Measurements from ENCODE around the gene HRAS. TPM values are rescaled to one million over a fixed set of nuclear protein-coding genes. Genes with fewer than 3 reads are reported as not detected.

HRAS gene
- total RNA-seq: 35.1 to 41.5 TPM (median 39.3 TPM) in 3 replicates

DNA sequence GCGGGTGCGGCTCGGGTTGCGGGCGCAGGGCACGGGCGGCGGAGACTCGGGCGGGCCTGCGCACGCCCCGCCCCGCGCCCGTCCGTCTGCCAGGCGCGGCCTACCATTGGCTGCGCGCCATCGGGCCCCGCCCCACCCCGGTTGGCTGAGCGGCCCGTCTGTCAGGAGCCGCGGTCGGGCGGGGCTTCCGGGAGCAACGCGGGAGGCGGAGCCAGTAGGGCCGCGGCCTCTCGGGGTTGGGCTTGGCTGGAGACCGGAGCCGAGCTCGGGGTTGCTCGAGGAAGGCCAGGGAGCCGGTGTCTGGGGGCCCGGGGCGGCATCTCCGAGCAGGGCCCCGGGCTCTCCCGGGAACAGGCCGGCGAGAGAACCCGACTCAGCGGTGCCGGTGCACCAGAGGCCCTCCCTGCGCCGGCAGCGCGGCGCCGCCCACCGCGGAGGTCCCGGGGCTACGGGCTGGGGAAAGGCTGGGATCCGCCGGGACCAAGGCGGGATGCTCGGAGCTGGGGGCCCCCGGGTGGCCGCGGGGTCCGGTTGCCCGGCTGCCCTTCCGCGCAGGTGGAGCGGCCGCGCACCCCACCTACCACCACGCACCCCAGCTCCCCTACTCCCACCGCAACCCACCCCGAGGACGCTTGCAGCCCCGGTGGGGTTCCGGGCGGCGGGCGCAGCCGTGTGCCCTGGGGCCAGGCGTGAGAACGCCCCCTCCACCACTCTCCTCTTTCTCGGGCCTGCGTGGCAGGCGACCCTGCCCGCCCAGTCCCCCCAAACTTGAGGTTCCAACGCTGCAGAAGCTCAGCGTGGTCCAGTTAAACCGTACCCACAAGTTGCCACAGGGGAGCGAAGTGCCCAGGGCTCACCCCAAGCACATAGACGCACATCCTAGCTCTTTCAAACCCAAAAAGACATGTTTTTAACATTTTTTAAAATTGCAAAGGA is at the start of gene HRAS:
TSS of gene HRAS (minus strand) at position 58 of the 936 bp plus-strand sequence.
- TF ChIP-seq, protein P1, sequence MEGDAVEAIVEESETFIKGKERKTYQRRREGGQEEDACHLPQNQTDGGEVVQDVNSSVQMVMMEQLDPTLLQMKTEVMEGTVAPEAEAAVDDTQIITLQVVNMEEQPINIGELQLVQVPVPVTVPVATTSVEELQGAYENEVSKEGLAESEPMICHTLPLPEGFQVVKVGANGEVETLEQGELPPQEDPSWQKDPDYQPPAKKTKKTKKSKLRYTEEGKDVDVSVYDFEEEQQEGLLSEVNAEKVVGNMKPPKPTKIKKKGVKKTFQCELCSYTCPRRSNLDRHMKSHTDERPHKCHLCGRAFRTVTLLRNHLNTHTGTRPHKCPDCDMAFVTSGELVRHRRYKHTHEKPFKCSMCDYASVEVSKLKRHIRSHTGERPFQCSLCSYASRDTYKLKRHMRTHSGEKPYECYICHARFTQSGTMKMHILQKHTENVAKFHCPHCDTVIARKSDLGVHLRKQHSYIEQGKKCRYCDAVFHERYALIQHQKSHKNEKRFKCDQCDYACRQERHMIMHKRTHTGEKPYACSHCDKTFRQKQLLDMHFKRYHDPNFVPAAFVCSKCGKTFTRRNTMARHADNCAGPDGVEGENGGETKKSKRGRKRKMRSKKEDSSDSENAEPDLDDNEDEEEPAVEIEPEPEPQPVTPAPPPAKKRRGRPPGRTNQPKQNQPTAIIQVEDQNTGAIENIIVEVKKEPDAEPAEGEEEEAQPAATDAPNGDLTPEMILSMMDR (IDR thresholded peaks at IDR 0.05; ENCODE audit: unreplicated experiment): no peak
- peak within 1 kb of the TSS; percentile 92 for H3K27ac Mint-ChIP-seq

DNA sequence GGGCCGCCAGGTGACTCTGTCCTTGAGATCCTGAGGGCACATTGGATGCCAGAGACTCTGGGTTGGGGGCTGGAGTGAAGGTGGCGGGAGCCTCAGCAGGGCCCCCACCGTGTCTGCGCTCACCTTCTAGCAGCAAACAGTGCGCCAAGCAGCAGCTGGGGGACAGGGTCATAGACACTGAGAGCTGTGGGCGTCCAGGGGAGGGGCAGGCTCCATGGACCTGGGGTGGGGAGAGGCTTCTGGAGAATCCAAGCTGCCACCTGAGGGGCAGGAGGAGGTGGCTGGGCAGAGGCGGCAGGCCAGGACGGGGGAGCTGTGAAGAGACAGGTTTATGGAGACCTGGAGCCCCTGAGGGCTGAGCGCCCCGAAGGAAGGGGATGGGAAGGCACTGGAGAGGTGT is 48.9 kb upstream of the HRAS start:
- no peak for DNase-seq (ENCODE audit: low spot score in 2 of 2, unreplicated experiment in 2 of 2)
- Mint-ChIP-seq H3K27ac (no peak overlapping the region), H3K4me1 (peaks cover 7% of the 10 kb centered on the region), H3K9me3 (no peaks in the 10 kb centered on the region), H3K4me3 (no peak overlapping the region), H3K27me3 (ENCODE audit: low read depth) (no peaks in the 10 kb centered on the region), H3K36me3 (peaks cover 17% of the 10 kb centered on the region)
- TF ChIP-seq, protein P1 (IDR thresholded peaks at IDR 0.05; ENCODE audit: unreplicated experiment): no peak

More for the DNA sequence above, at the start of gene HRAS:
- peak; percentile 96 to 99 for DNase-seq (ENCODE audit: low spot score in 2 of 2, unreplicated experiment in 2 of 2)
- peaks cover 11% of the 10 kb centered on the region for H3K27me3 Mint-ChIP-seq (ENCODE audit: low read depth)
- H3K36me3 Mint-ChIP-seq: peaks cover 5% of the 10 kb centered on the region
- no peaks in the 10 kb centered on the region for H3K9me3 Mint-ChIP-seq
- H3K4me1 Mint-ChIP-seq: peaks cover 8% of the 10 kb centered on the region
- peak within 1 kb of the TSS; percentile 83 for H3K4me3 Mint-ChIP-seq

DNA sequence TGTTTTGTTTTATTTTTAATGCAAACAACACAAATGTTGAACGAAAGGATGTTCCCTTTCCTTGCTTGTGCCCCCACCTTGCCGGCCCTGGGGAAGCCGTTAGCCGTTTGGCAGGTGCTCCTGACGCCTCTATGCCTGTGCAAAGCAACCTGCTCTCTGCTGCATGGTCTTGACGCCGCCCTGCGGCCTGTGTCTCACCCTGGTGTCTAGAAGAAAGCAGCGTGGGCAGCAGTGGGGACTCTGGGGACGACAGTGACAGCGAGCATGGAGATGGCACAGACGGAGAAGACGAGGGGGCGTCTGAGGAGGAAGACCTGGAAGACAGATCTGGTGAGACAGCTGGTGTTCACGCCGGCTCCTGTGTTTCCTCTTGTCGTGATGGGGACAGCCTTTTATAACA is 46.4 kb upstream of the HRAS start:
- no peak overlapping the region for H3K4me3 Mint-ChIP-seq
- TF ChIP-seq, protein P1 (IDR thresholded peaks at IDR 0.05; ENCODE audit: unreplicated experiment): no peak
- peaks cover 8% of the 10 kb centered on the region for H3K36me3 Mint-ChIP-seq
- H3K4me1 Mint-ChIP-seq: peaks cover 26% of the 10 kb centered on the region
- H3K9me3 Mint-ChIP-seq: no peaks in the 10 kb centered on the region
- no peaks in the 10 kb centered on the region for H3K27me3 Mint-ChIP-seq (ENCODE audit: low read depth)
- no peak overlapping the region for H3K27ac Mint-ChIP-seq
- DNase-seq (ENCODE audit: low spot score in 2 of 2, unreplicated experiment in 2 of 2): no peak

DNA sequence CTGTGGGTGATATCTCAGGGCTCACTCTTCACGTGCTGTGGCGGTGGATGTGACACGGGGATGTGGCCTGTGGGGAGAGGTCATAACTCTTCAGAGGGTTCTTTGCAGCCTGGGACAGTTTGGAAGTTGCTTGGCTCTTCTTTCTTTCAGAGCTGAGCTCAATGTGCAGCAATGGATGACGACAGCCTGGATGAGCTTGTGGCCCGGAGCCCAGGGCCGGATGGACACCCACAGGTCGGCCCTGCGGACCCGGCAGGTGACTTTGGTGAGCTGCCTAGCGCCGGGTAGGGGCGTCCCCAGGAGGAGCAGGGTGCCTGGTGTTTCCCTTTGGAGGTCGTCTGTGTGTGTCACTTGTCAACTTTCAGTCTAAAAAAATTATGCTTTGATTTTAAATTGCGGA is 46.0 kb upstream of the HRAS start:
- TF ChIP-seq, protein P1 (IDR thresholded peaks at IDR 0.05; ENCODE audit: unreplicated experiment): no peak
- Mint-ChIP-seq H3K4me1 (peaks cover 26% of the 10 kb centered on the region), H3K27ac (no peak overlapping the region), H3K4me3 (no peak overlapping the region), H3K36me3 (peaks cover 6% of the 10 kb centered on the region), H3K27me3 (ENCODE audit: low read depth) (no peaks in the 10 kb centered on the region), H3K9me3 (no peaks in the 10 kb centered on the region)
- DNase-seq (ENCODE audit: low spot score in 2 of 2, unreplicated experiment in 2 of 2): no peak

DNA sequence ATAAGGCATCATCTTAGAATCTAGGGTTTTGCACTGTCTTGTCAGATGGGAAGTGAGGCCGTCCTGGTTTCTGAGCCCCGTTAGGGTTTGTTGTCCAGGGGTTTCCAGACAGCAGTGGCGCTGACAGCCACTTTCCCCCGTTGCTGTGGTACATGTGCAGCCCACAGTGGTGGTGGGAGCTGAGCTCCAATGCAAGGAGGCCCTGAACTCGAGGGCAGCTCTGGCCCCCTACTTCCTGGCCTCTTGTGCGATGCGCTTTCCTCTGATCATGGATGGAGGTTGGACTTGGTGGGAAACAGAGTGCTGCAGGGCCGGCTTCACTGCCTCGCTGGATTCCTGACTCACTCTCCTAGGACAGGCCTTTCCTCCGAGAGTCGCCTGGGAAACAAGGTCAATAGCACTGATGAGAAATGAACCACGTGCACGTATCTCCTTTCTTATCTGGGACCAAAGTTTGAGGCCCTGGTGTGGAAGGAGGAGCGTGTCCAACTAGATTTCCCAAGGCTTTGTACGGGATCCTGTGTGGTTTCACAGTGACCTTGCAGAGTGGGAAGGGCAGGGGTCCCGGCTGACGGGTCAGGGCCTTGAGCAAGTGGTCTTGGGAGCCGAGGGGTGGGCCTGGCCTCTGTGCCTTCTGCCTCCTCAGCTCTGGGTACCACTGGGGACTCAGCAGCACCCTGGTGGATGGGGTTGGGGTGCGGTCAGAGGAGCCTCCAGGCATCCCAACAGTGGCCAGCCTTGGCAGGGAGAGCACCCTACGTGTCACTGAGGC is 44.6 kb upstream of the HRAS start:
- DNase-seq (ENCODE audit: low spot score in 2 of 2, unreplicated experiment in 2 of 2): no peak
- H3K36me3 Mint-ChIP-seq: peaks cover 3% of the 10 kb centered on the region
- H3K4me3 Mint-ChIP-seq: peak overlapping the region; percentile 32
- TF ChIP-seq, protein P1 (IDR thresholded peaks at IDR 0.05; ENCODE audit: unreplicated experiment): no peak
- no peak overlapping the region for H3K27ac Mint-ChIP-seq
- no peaks in the 10 kb centered on the region for H3K9me3 Mint-ChIP-seq
- H3K27me3 Mint-ChIP-seq (ENCODE audit: low read depth): peaks cover 2% of the 10 kb centered on the region
- peaks cover 28% of the 10 kb centered on the region for H3K4me1 Mint-ChIP-seq
